Activated CD8-positive, alpha-beta memory T cell treated with anti-CD3 and anti-CD28 coated beads, Interleukin-2, amount 10 ng/mL, durations not matched to agents 7 days and 5 days (primary cell): ENCODE measurements around the gene TTC19. TPM values are rescaled to one million over a fixed set of nuclear protein-coding genes. Genes with fewer than 3 reads are reported as not detected.
A peak's percentile ranks its signal among the peaks of the same experiment; 100 is the strongest.
"Not testable (repeated sequence)": the region's sequence is repeated elsewhere in the genome, so short reads cannot be mapped to it uniquely, and the experiment has no call there.

Source experiments
- ATAC-seq: fragments of 150-1000 bp; cut with Tn5 transposase; one replicate; pipeline ENCODE4 v1.10.0; 2021; ENCODE audit warnings: moderate library complexity
- CTCF ChIA-PET: fragments of 350-600 bp; sonication (Branson Sonifier 250); formaldehyde crosslinking; loops from one replicate; lab custom pipeline; 2021; ENCODE audit warnings: antibody characterized with exemption; lab: Charles Lee
- DNase-seq: peaks from one replicate; pipeline ENCODE4 v3.0.0-alpha.2; 2020
- H3K27ac Mint-ChIP-seq: one replicate; pipeline ENCODE4 v1.8.0; 2021; ENCODE audit warnings: mild to moderate bottlenecking, mixed read lengths
- H3K27me3 Mint-ChIP-seq: one replicate; pipeline ENCODE4 v1.8.0; 2021; ENCODE audit warnings: mixed read lengths
- H3K36me3 Mint-ChIP-seq: one replicate; pipeline ENCODE4 v1.8.0; 2021; ENCODE audit warnings: mild to moderate bottlenecking, mixed read lengths
- H3K4me1 Mint-ChIP-seq: one replicate; pipeline ENCODE4 v1.8.0; 2021; ENCODE audit warnings: mixed read lengths
- H3K4me3 Mint-ChIP-seq: one replicate; pipeline ENCODE4 v1.8.0; 2021; ENCODE audit warnings: mild to moderate bottlenecking, moderate library complexity, mixed read lengths
- H3K9me3 Mint-ChIP-seq: one replicate; pipeline ENCODE4 v1.8.0; 2022; ENCODE audit warnings: low read depth, mixed read lengths
- total RNA-seq, 2 experiments: library from RNA; stranded (reverse); gene quantifications; one replicate each; pipeline ENCODE4 v1.2.3, GENCODE V29; 2021

Gene TTC19
- total RNA-seq, 2 experiments from 2014 or later, result 32.6 to 33.1 TPM

- DNase-seq, H3K4me3 Mint-ChIP-seq, H3K27ac Mint-ChIP-seq, ATAC-seq, H3K9me3 Mint-ChIP-seq, H3K27me3 Mint-ChIP-seq, H3K4me1 Mint-ChIP-seq: not testable (repeated sequence)
- CTCF ChIA-PET, result interaction anchor here (1.5 kb wide), 1 partner anchor 20 kb away, joined by 3 read pairs; no protein-coding TSS in a partner anchor
- H3K36me3 Mint-ChIP-seq, result peaks cover 69% of the 10 kb centered on the region
Observed at GRCh38 chr17:16055139-16055538, 55.5 kb downstream of the TTC19 start.

- no peak overlapping the region for H3K4me3 Mint-ChIP-seq
- CTCF ChIA-PET, result no interaction called here
- H3K27ac Mint-ChIP-seq, result no peak overlapping the region
Observed at GRCh38 chr17:16061631-16062030, 62.0 kb downstream of the TTC19 start.

GRCh38 chr17:16066125-16066524 is 66.5 kb downstream of the TTC19 start:
- Mint-ChIP-seq H3K4me3 (no peak overlapping the region), H3K27ac (peak overlapping the region; percentile 14), H3K36me3 (peaks cover 59% of the 10 kb centered on the region), H3K4me1 (no peaks in the 10 kb centered on the region), H3K9me3 (no peaks in the 10 kb centered on the region), H3K27me3 (no peaks in the 10 kb centered on the region)
- ATAC-seq, result no peak
- no peak for DNase-seq
- CTCF ChIA-PET, result no interaction called here

More at GRCh38 chr17:16061631-16062030, 62.0 kb downstream of the TTC19 start:
- Mint-ChIP-seq H3K27me3 (no peaks in the 10 kb centered on the region), H3K36me3 (peaks cover 52% of the 10 kb centered on the region), H3K4me1 (no peaks in the 10 kb centered on the region), H3K9me3 (no peaks in the 10 kb centered on the region)
- DNase-seq (no peak), ATAC-seq (no peak)

- DNase-seq, result no peak
- Mint-ChIP-seq H3K4me1 (no peaks in the 10 kb centered on the region), H3K9me3 (no peaks in the 10 kb centered on the region), H3K4me3 (no peak overlapping the region), H3K36me3 (peaks cover 47% of the 10 kb centered on the region), H3K27me3 (no peaks in the 10 kb centered on the region), H3K27ac (no peak overlapping the region)
- CTCF ChIA-PET, result no interaction called here
- ATAC-seq, result no peak
Observed at GRCh38 chr17:16068323-16068722, 68.7 kb downstream of the TTC19 start.

GRCh38 chr17:16072031-16072430 is 72.4 kb downstream of the TTC19 start:
- Mint-ChIP-seq H3K9me3 (no peaks in the 10 kb centered on the region), H3K36me3 (peaks cover 52% of the 10 kb centered on the region), H3K4me1 (no peaks in the 10 kb centered on the region), H3K27me3 (no peaks in the 10 kb centered on the region), H3K4me3 (no peak overlapping the region), H3K27ac (no peak overlapping the region)
- ATAC-seq, result no peak
- CTCF ChIA-PET, result no interaction called here
- no peak for DNase-seq

- Mint-ChIP-seq H3K4me1 (no peaks in the 10 kb centered on the region), H3K9me3 (no peaks in the 10 kb centered on the region), H3K4me3 (no peak overlapping the region), H3K27ac (no peak overlapping the region), H3K36me3 (peaks cover 49% of the 10 kb centered on the region), H3K27me3 (no peaks in the 10 kb centered on the region)
- DNase-seq, result no peak
- CTCF ChIA-PET, result no interaction called here
- no peak for ATAC-seq
Observed at GRCh38 chr17:16073845-16074244, 74.2 kb downstream of the TTC19 start.

GRCh38 chr17:16074423-16074822 is 74.8 kb downstream of the TTC19 start:
- no peak for ATAC-seq
- Mint-ChIP-seq H3K4me1 (no peaks in the 10 kb centered on the region), H3K27me3 (no peaks in the 10 kb centered on the region), H3K36me3 (peaks cover 49% of the 10 kb centered on the region), H3K4me3 (no peak overlapping the region), H3K27ac (no peak overlapping the region), H3K9me3 (no peaks in the 10 kb centered on the region)
- no peak for DNase-seq
- CTCF ChIA-PET, result no interaction called here

GRCh38 chr17:16075949-16076348 is 76.3 kb downstream of the TTC19 start:
- H3K4me1 Mint-ChIP-seq, result no peaks in the 10 kb centered on the region
- ATAC-seq, result no peak

More at GRCh38 chr17:16075949-16076348, 76.3 kb downstream of the TTC19 start:
- Mint-ChIP-seq H3K4me3 (no peak overlapping the region), H3K27me3 (no peaks in the 10 kb centered on the region), H3K9me3 (no peaks in the 10 kb centered on the region), H3K36me3 (peaks cover 45% of the 10 kb centered on the region), H3K27ac (no peak overlapping the region)
- CTCF ChIA-PET, result no interaction called here
- no peak for DNase-seq

Other genes starting within 250 kb of the TTC19 start
- gene ADORA2B, start 54.7 kb upstream of the TTC19 start, total RNA-seq, result 1 to 10 TPM in 1 of 2 experiments, under 1 TPM in 1; 0.49 to 1.1 TPM
- 10 to 100 TPM in 1 of 2 experiments, 1 to 10 TPM in 1; 8.8 to 10.3 TPM for gene ZSWIM7, start 120 bp upstream of the TTC19 start, total RNA-seq
- gene NCOR1, start 215.7 kb downstream of the TTC19 start, total RNA-seq, result 100 to 1,000 TPM; 166 to 175 TPM
- 10 to 100 TPM; 27.9 to 37.6 TPM for gene PIGL, start 217.4 kb downstream of the TTC19 start, total RNA-seq